Measurements from ENCODE around the gene AURKB. TPM values are rescaled to one million over a fixed set of nuclear protein-coding genes. Genes with fewer than 3 reads are reported as not detected.

The AURKB gene
- total RNA-seq, 1 experiment from 2014 or later = 99.7 TPM

DNA sequence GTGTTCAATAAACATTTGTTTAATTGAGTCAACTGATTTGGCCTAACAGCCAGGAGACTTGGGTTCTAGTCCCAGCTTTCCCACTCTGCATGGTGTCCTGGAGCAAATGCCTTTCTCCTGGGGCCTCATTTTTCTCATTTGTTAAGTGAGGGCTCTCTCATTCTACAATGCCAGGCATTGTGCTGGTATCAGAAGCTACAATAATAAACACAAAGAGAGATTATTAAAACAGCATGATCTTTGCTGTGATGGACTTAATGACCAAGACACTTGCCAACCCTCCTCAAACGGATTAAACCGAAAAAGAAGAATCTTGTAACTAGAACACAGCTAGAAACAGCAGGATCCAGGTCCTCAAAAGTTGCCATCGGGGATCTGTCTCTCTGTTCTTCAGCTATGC is 42.8 kb downstream of the AURKB start:
- DNase-seq (ENCODE audit: low read depth in 1 of 2, low spot score in 2 of 2) = no peak
- H3K4me1 ChIP-seq (replicated peaks) = peaks cover 20% of the 10 kb centered on the region
- no peaks in the 10 kb centered on the region for H3K27me3 ChIP-seq (replicated peaks)
- no peaks in the 10 kb centered on the region for H3K9me3 ChIP-seq (replicated peaks)
- H3K27ac ChIP-seq = no peak overlapping the region
- peaks cover 2% of the 10 kb centered on the region for H3K36me3 ChIP-seq
- H3K4me3 ChIP-seq = no peak overlapping the region

DNA sequence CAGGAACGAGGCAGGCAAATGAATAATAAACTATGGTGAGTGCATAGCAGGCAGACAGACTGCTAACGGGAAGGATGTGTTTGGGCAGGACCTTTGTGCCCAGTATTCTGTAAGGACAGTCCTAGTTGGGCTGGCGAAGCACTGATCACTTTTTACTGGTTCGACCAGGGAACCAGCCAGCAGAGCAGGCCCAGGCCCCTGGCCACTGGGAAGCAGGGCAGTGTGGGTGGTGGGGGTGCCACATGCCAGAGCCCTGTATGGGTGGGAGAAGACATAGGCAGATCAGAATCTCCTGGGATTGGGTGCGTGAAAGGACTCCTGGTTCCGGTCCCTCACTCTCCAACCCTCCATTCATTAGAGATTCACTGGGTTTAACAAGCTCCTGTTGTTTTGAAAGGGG is 43.6 kb downstream of the AURKB start:
- no peaks in the 10 kb centered on the region for H3K9me3 ChIP-seq (replicated peaks)
- H3K27ac ChIP-seq = no peak overlapping the region
- peaks cover 9% of the 10 kb centered on the region for H3K36me3 ChIP-seq
- DNase-seq (ENCODE audit: low read depth in 1 of 2, low spot score in 2 of 2) = no peak
- H3K4me3 ChIP-seq = no peak overlapping the region
- peaks cover 28% of the 10 kb centered on the region for H3K4me1 ChIP-seq (replicated peaks)
- H3K27me3 ChIP-seq (replicated peaks) = no peaks in the 10 kb centered on the region

GRCh38 chr17:8164815-8165131 is 45.6 kb downstream of the AURKB start:
- Histone ChIP-seq H3K9me3 (replicated peaks) (no peaks in the 10 kb centered on the region), H3K27me3 (replicated peaks) (no peaks in the 10 kb centered on the region), H3K4me1 (replicated peaks) (peaks cover 32% of the 10 kb centered on the region), H3K4me3 (no peak overlapping the region), H3K27ac (no peak overlapping the region), H3K36me3 (peaks cover 23% of the 10 kb centered on the region)
- no peak for DNase-seq (ENCODE audit: low read depth in 1 of 2, low spot score in 2 of 2)

DNA sequence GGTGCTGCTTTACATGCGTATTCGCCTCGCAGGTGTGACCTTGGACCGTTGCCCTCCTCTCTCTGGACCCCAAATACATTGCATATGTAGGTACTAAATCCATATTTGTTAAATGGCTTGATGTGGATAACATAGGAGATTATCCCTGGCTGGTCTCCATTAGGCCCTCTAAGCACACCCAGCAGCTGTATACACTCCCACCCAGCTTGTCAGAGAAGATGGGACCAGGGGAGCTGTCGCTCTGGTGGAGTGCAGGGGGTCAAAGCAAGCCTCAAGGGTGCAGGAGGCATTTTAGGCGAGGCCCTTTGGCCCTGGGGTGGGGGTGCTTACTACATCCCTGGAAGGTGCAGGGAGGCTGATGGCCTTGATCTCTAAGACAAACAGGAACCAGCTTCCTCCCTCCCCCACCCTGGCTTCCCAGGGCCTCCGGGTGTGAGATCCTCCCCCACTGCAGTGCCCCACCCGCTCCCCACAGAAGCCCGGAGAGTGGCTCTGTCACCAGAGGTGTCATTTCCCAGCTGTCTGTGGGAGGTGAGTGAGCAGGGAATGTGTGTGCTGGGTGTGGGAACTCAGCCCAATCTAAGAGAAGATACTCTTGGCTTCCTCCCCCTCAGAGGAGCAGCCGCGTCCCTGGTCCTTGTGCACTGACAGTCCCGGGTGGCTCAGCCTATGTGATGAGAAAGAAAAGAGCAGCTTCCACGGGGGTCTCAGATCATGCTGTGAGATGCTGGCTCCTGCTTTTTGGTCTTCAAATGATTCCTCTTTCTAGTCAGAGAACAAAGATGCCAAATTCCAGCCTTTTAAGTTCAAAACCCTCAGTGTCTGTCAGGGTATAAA is 46.2 kb downstream of the AURKB start:
- H3K4me3 ChIP-seq = no peak overlapping the region
- H3K27ac ChIP-seq = no peak overlapping the region
- H3K4me1 ChIP-seq (replicated peaks) = peaks cover 32% of the 10 kb centered on the region
- peak; percentile 20 to 58 for DNase-seq (ENCODE audit: low read depth in 1 of 2, low spot score in 2 of 2)
- H3K9me3 ChIP-seq (replicated peaks) = no peaks in the 10 kb centered on the region
- peaks cover 29% of the 10 kb centered on the region for H3K36me3 ChIP-seq
- H3K27me3 ChIP-seq (replicated peaks) = no peaks in the 10 kb centered on the region

DNA sequence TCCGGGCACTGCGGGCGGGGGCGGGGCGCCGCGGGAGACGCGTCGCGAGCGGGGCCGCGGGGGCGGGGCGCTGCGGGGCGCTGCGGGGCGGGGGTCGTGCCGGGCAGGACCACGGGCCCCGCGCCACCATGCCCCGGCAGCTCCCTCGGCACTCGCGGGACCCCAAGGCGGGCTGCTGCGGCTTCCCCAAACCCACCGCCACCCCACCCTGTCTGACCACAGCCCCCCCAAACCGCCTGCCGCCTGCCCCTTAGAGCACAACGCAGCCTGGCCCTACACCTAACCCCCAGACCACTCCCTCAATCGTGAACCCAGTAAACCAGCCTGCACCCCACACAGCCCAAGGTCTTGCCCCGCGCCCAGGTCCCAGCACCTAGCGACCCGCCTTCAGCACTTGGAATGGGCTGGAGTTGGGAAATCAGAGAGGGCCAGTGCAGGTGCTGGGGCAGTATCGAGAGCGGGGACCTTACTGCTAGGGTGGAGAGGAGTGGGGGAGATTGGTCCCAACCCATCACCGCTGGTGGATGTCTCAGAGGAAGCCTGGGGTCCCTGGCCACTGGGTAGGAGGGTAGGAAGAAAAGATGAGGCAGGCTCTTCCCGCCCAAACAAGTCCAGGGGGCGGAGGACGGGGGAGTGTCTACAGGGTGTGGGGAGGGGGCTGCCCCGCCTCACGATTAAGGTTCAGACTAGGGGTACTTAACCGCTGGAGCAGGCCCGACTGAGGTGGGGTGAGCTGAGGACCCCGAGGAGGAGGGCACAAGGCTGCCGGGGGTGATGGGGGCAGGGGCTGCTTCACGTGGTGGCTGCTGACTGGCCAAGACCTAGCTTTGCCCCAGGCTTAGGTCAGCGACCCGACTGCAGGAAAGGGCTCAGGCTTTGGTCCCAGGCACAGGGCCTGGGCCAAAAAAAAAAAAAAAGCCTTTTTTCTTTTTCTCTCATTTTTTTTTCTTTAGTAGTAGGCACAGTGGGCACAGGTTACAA is 47.1 kb downstream of the AURKB start:
- H3K27me3 ChIP-seq (replicated peaks) = no peaks in the 10 kb centered on the region
- peak overlapping the region; percentile 100 for H3K4me3 ChIP-seq
- no peaks in the 10 kb centered on the region for H3K9me3 ChIP-seq (replicated peaks)
- H3K4me1 ChIP-seq (replicated peaks) = peaks cover 37% of the 10 kb centered on the region
- H3K36me3 ChIP-seq = peaks cover 34% of the 10 kb centered on the region
- DNase-seq (ENCODE audit: low read depth in 1 of 2, low spot score in 2 of 2) = peak in 1 of 2 experiments; percentile 13
- H3K27ac ChIP-seq = peak overlapping the region; percentile 95

DNA sequence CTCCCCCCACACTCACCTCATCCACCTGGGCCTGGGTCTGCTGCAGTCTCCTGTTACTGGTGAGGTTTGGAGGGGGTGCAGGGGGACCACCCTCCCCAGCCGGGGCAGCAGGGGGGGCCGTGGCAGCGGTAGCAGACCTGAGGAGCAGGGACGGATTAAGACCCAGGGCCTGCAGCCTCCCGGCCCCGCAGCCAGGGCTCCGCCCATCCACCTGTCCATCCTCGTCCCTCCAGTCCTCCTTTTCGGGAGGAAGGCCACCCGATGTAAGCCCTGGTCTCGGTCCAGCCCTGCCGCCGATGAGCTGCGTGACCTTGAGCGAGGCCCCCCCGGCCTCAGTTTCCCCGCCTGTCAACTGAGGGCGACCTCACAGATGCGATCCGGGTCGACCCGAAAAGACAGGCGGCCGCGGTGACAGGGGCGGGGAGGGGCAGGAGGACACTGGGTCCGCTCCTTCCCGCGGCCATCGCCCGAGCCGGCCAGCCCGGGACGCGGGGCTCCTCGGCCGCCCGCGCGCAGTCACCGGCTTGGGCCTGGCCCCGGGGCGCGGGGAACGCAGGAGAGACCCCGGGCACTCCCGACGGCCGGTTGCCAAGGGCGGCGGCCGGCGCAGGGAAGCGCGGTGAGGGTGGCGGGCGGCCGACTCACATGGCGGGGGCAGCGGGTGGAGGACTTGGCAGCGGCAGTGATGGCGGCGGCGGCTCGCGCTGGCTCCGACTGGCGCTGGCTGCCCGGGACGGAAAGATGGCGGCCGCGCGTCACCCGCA is 48.0 kb downstream of the AURKB start, which contains the start of gene VAMP2:
TSS of gene VAMP2 (minus strand) at position 716 of the 764 bp plus-strand sequence. CDS start at position 647, 69 bp downstream.
- H3K4me1 ChIP-seq (replicated peaks) = peaks cover 37% of the 10 kb centered on the region
- peak within 1 kb of the TSS; percentile 95 for H3K27ac ChIP-seq
- no peaks in the 10 kb centered on the region for H3K27me3 ChIP-seq (replicated peaks)
- no peaks in the 10 kb centered on the region for H3K9me3 ChIP-seq (replicated peaks)
- H3K36me3 ChIP-seq = peaks cover 40% of the 10 kb centered on the region
- H3K4me3 ChIP-seq = peak within 1 kb of the TSS; percentile 100
- DNase-seq (ENCODE audit: low read depth in 1 of 2, low spot score in 2 of 2) = peak; percentile 38 to 67

GRCh38 chr17:8161289-8162232 is 48.8 kb downstream of the AURKB start:
- Histone ChIP-seq H3K27ac (no peak overlapping the region), H3K36me3 (peaks cover 40% of the 10 kb centered on the region), H3K27me3 (replicated peaks) (no peaks in the 10 kb centered on the region), H3K4me1 (replicated peaks) (peaks cover 42% of the 10 kb centered on the region), H3K4me3 (peak overlapping the region; percentile 100), H3K9me3 (replicated peaks) (no peaks in the 10 kb centered on the region)
- peak in 1 of 2 experiments; percentile 36 for DNase-seq (ENCODE audit: low read depth in 1 of 2, low spot score in 2 of 2)

DNA sequence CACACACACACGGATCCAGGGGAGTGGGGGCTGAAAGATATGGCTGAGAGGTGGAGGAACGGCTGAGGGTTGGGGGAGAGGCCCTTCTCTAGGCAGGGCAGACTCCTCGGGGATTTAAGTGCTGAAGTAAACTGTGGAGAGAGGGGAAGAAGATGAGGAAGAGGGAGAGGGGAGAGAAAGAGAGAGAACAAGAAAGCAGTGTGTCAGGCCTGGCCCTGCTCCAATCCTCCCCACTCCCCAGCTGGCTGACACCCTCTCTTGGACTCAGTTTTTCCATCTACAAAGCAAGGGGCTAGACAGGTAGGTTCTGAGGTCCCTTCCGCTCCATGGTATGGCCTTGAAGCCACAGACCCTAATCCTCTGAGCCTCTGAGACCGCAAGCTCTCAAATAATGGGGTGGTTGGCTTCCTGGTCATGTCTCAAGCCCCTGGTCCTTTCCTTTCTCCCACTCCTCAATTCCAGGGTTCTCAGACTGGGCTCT is 49.6 kb downstream of the AURKB start:
- Histone ChIP-seq H3K4me3 (no peak overlapping the region), H3K27ac (no peak overlapping the region), H3K27me3 (replicated peaks) (no peaks in the 10 kb centered on the region), H3K9me3 (replicated peaks) (no peaks in the 10 kb centered on the region), H3K4me1 (replicated peaks) (peaks cover 45% of the 10 kb centered on the region), H3K36me3 (peaks cover 40% of the 10 kb centered on the region)
- DNase-seq (ENCODE audit: low read depth in 1 of 2, low spot score in 2 of 2) = no peak

- no peak overlapping the region for H3K4me3 ChIP-seq
- peaks cover 40% of the 10 kb centered on the region for H3K36me3 ChIP-seq
- no peaks in the 10 kb centered on the region for H3K9me3 ChIP-seq (replicated peaks)
- peaks cover 51% of the 10 kb centered on the region for H3K4me1 ChIP-seq (replicated peaks)
- no peak for DNase-seq (ENCODE audit: low read depth in 1 of 2, low spot score in 2 of 2)
- no peaks in the 10 kb centered on the region for H3K27me3 ChIP-seq (replicated peaks)
- no peak overlapping the region for H3K27ac ChIP-seq
These were observed 50.2 kb downstream of the AURKB start for GRCh38 chr17:8160224-8160577.

DNA sequence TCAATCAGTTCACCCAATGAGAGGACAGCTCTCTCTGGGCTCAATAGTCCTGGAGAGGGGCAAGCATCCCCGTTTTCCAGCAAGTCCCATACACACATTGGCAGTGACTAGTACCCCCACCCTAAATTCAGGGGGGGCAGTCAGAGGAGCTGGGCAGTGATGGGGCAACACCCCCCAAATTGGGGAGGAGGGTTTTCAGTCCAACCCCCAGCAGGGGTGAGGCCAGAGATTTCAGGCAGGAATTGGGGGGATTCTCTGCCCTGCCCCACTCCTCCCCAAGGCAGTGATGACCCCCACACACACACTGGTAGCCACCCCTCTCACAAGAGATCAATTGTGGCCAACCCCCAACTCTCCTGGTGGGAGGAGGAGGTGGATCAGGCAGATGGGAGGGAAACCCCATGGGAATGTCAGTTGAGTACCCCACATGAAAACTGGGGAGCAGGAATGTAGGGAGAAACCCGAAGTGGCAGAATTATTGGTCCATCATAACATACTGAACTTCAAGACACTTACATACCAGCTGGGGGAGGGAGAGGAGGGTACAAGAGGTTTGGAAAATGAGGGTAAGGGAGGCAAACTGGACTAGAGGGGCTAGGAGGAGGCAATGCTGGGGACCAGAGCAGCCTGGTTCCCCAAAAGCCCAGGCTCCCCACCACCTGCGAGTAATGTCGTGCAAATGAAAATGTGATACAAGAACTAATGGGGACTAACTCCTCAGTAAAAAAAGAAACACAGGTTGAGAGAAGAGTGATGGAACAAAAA is 50.7 kb downstream of the AURKB start:
- Histone ChIP-seq H3K27me3 (replicated peaks) (no peaks in the 10 kb centered on the region), H3K27ac (no peak overlapping the region), H3K36me3 (peaks cover 40% of the 10 kb centered on the region), H3K4me3 (no peak overlapping the region), H3K4me1 (replicated peaks) (peaks cover 55% of the 10 kb centered on the region), H3K9me3 (replicated peaks) (no peaks in the 10 kb centered on the region)
- DNase-seq (ENCODE audit: low read depth in 1 of 2, low spot score in 2 of 2) = no peak

DNA sequence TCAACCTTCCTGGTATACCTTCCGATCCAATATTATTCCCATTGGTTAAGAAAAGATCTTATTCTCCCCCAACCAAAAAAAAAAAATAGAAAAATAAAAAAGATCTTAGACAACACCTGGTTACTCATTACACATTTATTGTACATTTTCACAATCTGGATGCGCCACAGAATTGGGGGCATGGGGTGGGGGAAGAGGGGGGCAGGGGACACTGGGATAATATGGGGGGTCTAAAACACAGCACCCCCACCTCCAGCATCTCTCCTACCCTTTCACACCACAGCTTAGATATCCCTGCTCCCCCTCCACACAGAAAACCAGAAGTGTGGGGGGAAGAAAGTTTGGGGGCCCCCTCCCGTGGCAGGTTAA is 51.4 kb downstream of the AURKB start:
- peaks cover 40% of the 10 kb centered on the region for H3K36me3 ChIP-seq
- no peak overlapping the region for H3K4me3 ChIP-seq
- H3K27me3 ChIP-seq (replicated peaks) = no peaks in the 10 kb centered on the region
- peaks cover 55% of the 10 kb centered on the region for H3K4me1 ChIP-seq (replicated peaks)
- DNase-seq (ENCODE audit: low read depth in 1 of 2, low spot score in 2 of 2) = no peak
- no peak overlapping the region for H3K27ac ChIP-seq
- no peaks in the 10 kb centered on the region for H3K9me3 ChIP-seq (replicated peaks)

Measured in SJSA1 (cell line).